Neural progenitor cell (in vitro differentiated cells): ENCODE data around the gene ADGRD1. TPM values are rescaled to one million over a fixed set of nuclear protein-coding genes. Genes with fewer than 3 reads are reported as not detected.

Source experiments
- DNase-seq: peaks from one replicate; pipeline ENCODE4 v3.0.0-alpha.2; 2016; ENCODE audit warnings: low spot score
- H2AFZ ChIP-seq: fragments of 200-600 bp; sonication (generic); replicated peaks from 2 replicates; pipeline ENCODE4 v1.6.1; 2016; ENCODE audit warnings: antibody characterized with exemption
- H3F3A ChIP-seq: fragments of 200-600 bp; sonication (generic); 2 replicates; pipeline ENCODE4 v1.6.1; 2016; ENCODE audit warnings: antibody characterized with exemption, low read depth
- H3K27ac ChIP-seq: fragments of 200-600 bp; sonication (generic); 2 replicates; pipeline ENCODE4 v1.5.1; 2016; ENCODE audit warnings: mild to moderate bottlenecking
- H3K27me3 ChIP-seq: fragments of 200-600 bp; sonication (generic); 2 replicates; pipeline ENCODE4 v1.6.1; 2016; ENCODE audit warnings: mild to moderate bottlenecking, moderate library complexity
- H3K36me3 ChIP-seq: fragments of 200-600 bp; sonication (generic); 2 replicates; pipeline ENCODE4 v1.5.1; 2016
- H3K4me1 ChIP-seq: fragments of 200-600 bp; sonication (generic); 2 replicates; pipeline ENCODE4 v1.6.1; 2016; ENCODE audit warnings: mixed run types
- H3K4me2 ChIP-seq: fragments of 200-600 bp; sonication (generic); 2 replicates; pipeline ENCODE4 v1.6.1; 2016
- H3K4me3 ChIP-seq: fragments of 200-600 bp; sonication (generic); 2 replicates; pipeline ENCODE4 v1.5.1; 2016
- H3K79me2 ChIP-seq: fragments of 200-600 bp; sonication (generic); 2 replicates; pipeline ENCODE4 v1.6.1; 2016; ENCODE audit warnings: low read depth
- H3K9ac ChIP-seq: fragments of 200-600 bp; sonication (generic); 2 replicates; pipeline ENCODE4 v1.6.1; 2016
- H3K9me3 ChIP-seq: fragments of 200-600 bp; sonication (generic); 2 replicates; pipeline ENCODE4 v1.5.1; 2016; ENCODE audit warnings: low read depth
- H4K20me1 ChIP-seq: fragments of 200-600 bp; sonication (generic); 2 replicates; pipeline ENCODE4 v1.6.1; 2016; ENCODE audit warnings: low read depth
- H3K27ac Mint-ChIP-seq: 3 replicates; pipeline ENCODE4 v1.8.0; 2021; ENCODE audit warnings: mixed read lengths
- H3K27me3 Mint-ChIP-seq: 2 replicates; pipeline ENCODE4 v1.8.0; 2022; ENCODE audit warnings: low read depth, mild to moderate bottlenecking, inconsistent platforms, moderate library complexity, mixed read lengths; ENCODE audit not compliant: insufficient read depth
- H3K36me3 Mint-ChIP-seq: 3 replicates; pipeline ENCODE4 v1.8.0; 2021; ENCODE audit warnings: mixed read lengths
- H3K4me1 Mint-ChIP-seq: 3 replicates; pipeline ENCODE4 v1.8.0; 2021; ENCODE audit warnings: mixed read lengths
- H3K4me3 Mint-ChIP-seq: 3 replicates; pipeline ENCODE4 v1.8.0; 2021; ENCODE audit warnings: mild to moderate bottlenecking, moderate library complexity, mixed read lengths
- H3K9me3 Mint-ChIP-seq: 3 replicates; pipeline ENCODE4 v1.8.0; 2020; ENCODE audit warnings: mixed read lengths
- CTCF ChIP-seq: fragments of 200-600 bp; sonication (generic); IDR thresholded peaks from 2 replicates; pipeline ENCODE4 v1.5.1; 2017; ENCODE audit warnings: antibody characterized with exemption, mild to moderate bottlenecking
- EZH2 ChIP-seq: fragments of 200-600 bp; sonication (generic); IDR thresholded peaks from 2 replicates; pipeline ENCODE4 v1.6.1; 2017; ENCODE audit warnings: antibody characterized with exemption, mild to moderate bottlenecking, moderate library complexity
- EZH2phosphoT487 ChIP-seq: fragments of 200-600 bp; sonication (generic); IDR thresholded peaks from 2 replicates; pipeline ENCODE4 v1.6.1; 2017; ENCODE audit warnings: antibody characterized with exemption
- total RNA-seq: library from RNA; depleted of rRNA; stranded (reverse); fragments of >200 nt; gene quantifications from 2 replicates; pipeline ENCODE4 v1.2.3, GENCODE V29; 2015; ENCODE audit warnings: low replicate concordance

The ADGRD1 gene
- total RNA-seq, 1 donor from 2014 or later: not detected

GRCh38 chr12:131106349-131106941, 152.7 kb downstream of the ADGRD1 start:
- H3K9me3 ChIP-seq: no peaks in the 10 kb centered on the region
- no peaks in the 10 kb centered on the region for H3K27me3 ChIP-seq
- no peaks in the 10 kb centered on the region for H3K36me3 Mint-ChIP-seq
- H3K4me3 Mint-ChIP-seq: no peak overlapping the region
- TF ChIP-seq CTCF (no peak), EZH2 (no peak), EZH2phosphoT487 (no peak)
- H3K9me3 Mint-ChIP-seq: peaks cover 8% of the 10 kb centered on the region
- DNase-seq: no peak
- no peak overlapping the region for H3K27ac ChIP-seq
- peaks cover 18% of the 10 kb centered on the region for H3K4me1 ChIP-seq
- H3K4me1 Mint-ChIP-seq: peaks cover 31% of the 10 kb centered on the region
- peaks cover 5% of the 10 kb centered on the region for H3F3A ChIP-seq
- no peak overlapping the region for H3K4me2 ChIP-seq
- peak overlapping the region; percentile 72 for H3K27ac Mint-ChIP-seq
- no peak overlapping the region for H2AFZ ChIP-seq
- no peaks in the 10 kb centered on the region for H3K79me2 ChIP-seq
- no peaks in the 10 kb centered on the region for H3K36me3 ChIP-seq
- peaks cover 5% of the 10 kb centered on the region for H3K27me3 Mint-ChIP-seq
- no peak overlapping the region for H3K4me3 ChIP-seq
- no peaks in the 10 kb centered on the region for H4K20me1 ChIP-seq
- no peak overlapping the region for H3K9ac ChIP-seq

- no peak overlapping the region for H2AFZ ChIP-seq
These were observed 154.7 kb downstream of the ADGRD1 start for GRCh38 chr12:131108177-131108955.

GRCh38 chr12:131111446-131111845, 157.7 kb downstream of the ADGRD1 start:
- H3K27me3 ChIP-seq: no peaks in the 10 kb centered on the region
- no peak overlapping the region for H3K4me2 ChIP-seq
- no peak overlapping the region for H3K27ac ChIP-seq
- no peak overlapping the region for H3K4me3 Mint-ChIP-seq
- H2AFZ ChIP-seq: no peak overlapping the region
- no peak for TF ChIP-seq EZH2phosphoT487
- TF ChIP-seq EZH2: no peak
- H3K4me1 Mint-ChIP-seq: peaks cover 26% of the 10 kb centered on the region
- no peak overlapping the region for H3K27ac Mint-ChIP-seq
- peaks cover 2% of the 10 kb centered on the region for H3K9me3 Mint-ChIP-seq
- H3K4me1 ChIP-seq: peaks cover 13% of the 10 kb centered on the region
- no peaks in the 10 kb centered on the region for H3F3A ChIP-seq
- no peak overlapping the region for H3K4me3 ChIP-seq
- H3K27me3 Mint-ChIP-seq: peaks cover 4% of the 10 kb centered on the region
- no peaks in the 10 kb centered on the region for H3K9me3 ChIP-seq
- H3K79me2 ChIP-seq: no peaks in the 10 kb centered on the region
- H3K9ac ChIP-seq: no peak overlapping the region
- H3K36me3 ChIP-seq: no peaks in the 10 kb centered on the region
- no peaks in the 10 kb centered on the region for H4K20me1 ChIP-seq
- DNase-seq: no peak
- no peaks in the 10 kb centered on the region for H3K36me3 Mint-ChIP-seq

More at GRCh38 chr12:131108177-131108955, 154.7 kb downstream of the ADGRD1 start:
- H3K36me3 Mint-ChIP-seq: no peaks in the 10 kb centered on the region
- H3K4me1 Mint-ChIP-seq: peaks cover 20% of the 10 kb centered on the region
- no peaks in the 10 kb centered on the region for H3K36me3 ChIP-seq
- H3K9ac ChIP-seq: no peak overlapping the region
- H3K4me3 Mint-ChIP-seq: no peak overlapping the region
- peaks cover 5% of the 10 kb centered on the region for H3K27me3 Mint-ChIP-seq
- H3K9me3 ChIP-seq: no peaks in the 10 kb centered on the region
- DNase-seq: no peak
- no peak overlapping the region for H3K27ac ChIP-seq
- H3K79me2 ChIP-seq: no peaks in the 10 kb centered on the region
- no peak overlapping the region for H3K27ac Mint-ChIP-seq
- no peak overlapping the region for H3K4me2 ChIP-seq
- no peak overlapping the region for H3K4me3 ChIP-seq
- TF ChIP-seq EZH2phosphoT487 (no peak), CTCF (no peak), EZH2 (no peak)
- peaks cover 5% of the 10 kb centered on the region for H3F3A ChIP-seq
- H3K27me3 ChIP-seq: no peaks in the 10 kb centered on the region
- H3K4me1 ChIP-seq: peaks cover 12% of the 10 kb centered on the region
- H4K20me1 ChIP-seq: no peaks in the 10 kb centered on the region
- H3K9me3 Mint-ChIP-seq: peaks cover 2% of the 10 kb centered on the region

- Mint-ChIP-seq H3K9me3 (peaks cover 2% of the 10 kb centered on the region), H3K4me1 (peaks cover 26% of the 10 kb centered on the region), H3K27me3 (peaks cover 4% of the 10 kb centered on the region), H3K4me3 (no peak overlapping the region), H3K36me3 (no peaks in the 10 kb centered on the region), H3K27ac (no peak overlapping the region)
- H3K36me3 ChIP-seq: no peaks in the 10 kb centered on the region
- no peaks in the 10 kb centered on the region for H3K27me3 ChIP-seq
- H3K4me3 ChIP-seq: no peak overlapping the region
- TF ChIP-seq CTCF (no peak), EZH2phosphoT487 (no peak), EZH2 (no peak)
- H3K27ac ChIP-seq: no peak overlapping the region
- H2AFZ ChIP-seq: no peak overlapping the region
- peaks cover 16% of the 10 kb centered on the region for H3K4me1 ChIP-seq
- no peak overlapping the region for H3K9ac ChIP-seq
- H3K4me2 ChIP-seq: no peak overlapping the region
- H3K79me2 ChIP-seq: no peaks in the 10 kb centered on the region
- H3F3A ChIP-seq: no peaks in the 10 kb centered on the region
- no peak for DNase-seq
- H4K20me1 ChIP-seq: no peaks in the 10 kb centered on the region
- H3K9me3 ChIP-seq: no peaks in the 10 kb centered on the region
These were observed 158.3 kb downstream of the ADGRD1 start for GRCh38 chr12:131112021-131112420.
